GM19463 (cell line): ENCODE results near the gene THRSP.
"Not testable (repeated sequence)": the region's sequence is repeated elsewhere in the genome, so short reads cannot be mapped to it uniquely, and the experiment has no call there.

Source experiments
- ATAC-seq: cut with Tn5 transposase; IDR thresholded peaks from one replicate; pipeline ENCODE4 v1.9.1; 2021; ENCODE audit warnings: mild to moderate bottlenecking, moderate library complexity; ENCODE audit not compliant: unreplicated experiment

The THRSP gene

GRCh38 chr11:78086521-78087074, 22.9 kb downstream of the THRSP start:
- ATAC-seq: not testable (repeated sequence)

- no peak for ATAC-seq
Measured at GRCh38 chr11:78094250-78094649, 30.6 kb downstream of the THRSP start.

GRCh38 chr11:78097666-78098385, 34.2 kb downstream of the THRSP start:
- ATAC-seq: no peak

- no peak for ATAC-seq
Measured at GRCh38 chr11:78099666-78100065, 36.0 kb downstream of the THRSP start.

- ATAC-seq: no peak
Measured at GRCh38 chr11:78100261-78100660, 36.6 kb downstream of the THRSP start.

GRCh38 chr11:78100676-78101472, 37.2 kb downstream of the THRSP start:
- ATAC-seq: no peak

GRCh38 chr11:78109081-78110015, 45.7 kb downstream of the THRSP start:
- no peak for ATAC-seq

GRCh38 chr11:78110351-78110750, 46.7 kb downstream of the THRSP start:
- no peak for ATAC-seq

GRCh38 chr11:78110830-78111229, 47.2 kb downstream of the THRSP start:
- ATAC-seq: no peak

GRCh38 chr11:78111298-78111697, 47.6 kb downstream of the THRSP start:
- ATAC-seq: no peak

GRCh38 chr11:78112582-78113275, 49.1 kb downstream of the THRSP start:
- ATAC-seq: peak; percentile 70
